GM12874 (cell line): ENCODE data around the gene TGFBR2.
A peak's percentile ranks its signal among the peaks of the same experiment; 100 is the strongest.

Source experiments
- TF ChIP-seq, protein P1 (sequence below): IDR thresholded peaks from 2 replicates; pipeline ENCODE4 v1.5.1; 2011; ENCODE audit warnings: low read depth, mild to moderate bottlenecking, control low read depth, low read length, moderate library complexity; ENCODE audit not compliant: insufficient read depth

TGFBR2 gene

DNA sequence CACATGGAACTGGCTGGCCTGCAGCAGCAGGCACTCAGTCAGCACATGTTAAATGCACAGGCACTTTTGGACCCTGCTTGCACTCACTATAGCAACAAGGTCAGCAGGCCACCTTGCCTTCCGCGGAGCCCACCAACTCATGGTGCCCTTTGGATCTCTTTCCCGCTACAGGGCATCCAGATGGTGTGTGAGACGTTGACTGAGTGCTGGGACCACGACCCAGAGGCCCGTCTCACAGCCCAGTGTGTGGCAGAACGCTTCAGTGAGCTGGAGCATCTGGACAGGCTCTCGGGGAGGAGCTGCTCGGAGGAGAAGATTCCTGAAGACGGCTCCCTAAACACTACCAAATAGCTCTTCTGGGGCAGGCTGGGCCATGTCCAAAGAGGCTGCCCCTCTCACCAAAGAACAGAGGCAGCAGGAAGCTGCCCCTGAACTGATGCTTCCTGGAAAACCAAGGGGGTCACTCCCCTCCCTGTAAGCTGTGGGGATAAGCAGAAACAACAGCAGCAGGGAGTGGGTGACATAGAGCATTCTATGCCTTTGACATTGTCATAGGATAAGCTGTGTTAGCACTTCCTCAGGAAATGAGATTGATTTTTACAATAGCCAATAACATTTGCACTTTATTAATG, 85.0 kb downstream of the TGFBR2 start:
- TF ChIP-seq, protein P1, sequence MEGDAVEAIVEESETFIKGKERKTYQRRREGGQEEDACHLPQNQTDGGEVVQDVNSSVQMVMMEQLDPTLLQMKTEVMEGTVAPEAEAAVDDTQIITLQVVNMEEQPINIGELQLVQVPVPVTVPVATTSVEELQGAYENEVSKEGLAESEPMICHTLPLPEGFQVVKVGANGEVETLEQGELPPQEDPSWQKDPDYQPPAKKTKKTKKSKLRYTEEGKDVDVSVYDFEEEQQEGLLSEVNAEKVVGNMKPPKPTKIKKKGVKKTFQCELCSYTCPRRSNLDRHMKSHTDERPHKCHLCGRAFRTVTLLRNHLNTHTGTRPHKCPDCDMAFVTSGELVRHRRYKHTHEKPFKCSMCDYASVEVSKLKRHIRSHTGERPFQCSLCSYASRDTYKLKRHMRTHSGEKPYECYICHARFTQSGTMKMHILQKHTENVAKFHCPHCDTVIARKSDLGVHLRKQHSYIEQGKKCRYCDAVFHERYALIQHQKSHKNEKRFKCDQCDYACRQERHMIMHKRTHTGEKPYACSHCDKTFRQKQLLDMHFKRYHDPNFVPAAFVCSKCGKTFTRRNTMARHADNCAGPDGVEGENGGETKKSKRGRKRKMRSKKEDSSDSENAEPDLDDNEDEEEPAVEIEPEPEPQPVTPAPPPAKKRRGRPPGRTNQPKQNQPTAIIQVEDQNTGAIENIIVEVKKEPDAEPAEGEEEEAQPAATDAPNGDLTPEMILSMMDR: no peak

DNA sequence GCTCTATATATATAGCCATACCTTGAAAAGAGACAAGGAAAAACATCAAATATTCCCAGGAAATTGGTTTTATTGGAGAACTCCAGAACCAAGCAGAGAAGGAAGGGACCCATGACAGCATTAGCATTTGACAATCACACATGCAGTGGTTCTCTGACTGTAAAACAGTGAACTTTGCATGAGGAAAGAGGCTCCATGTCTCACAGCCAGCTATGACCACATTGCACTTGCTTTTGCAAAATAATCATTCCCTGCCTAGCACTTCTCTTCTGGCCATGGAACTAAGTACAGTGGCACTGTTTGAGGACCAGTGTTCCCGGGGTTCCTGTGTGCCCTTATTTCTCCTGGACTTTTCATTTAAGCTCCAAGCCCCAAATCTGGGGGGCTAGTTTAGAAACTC, 85.5 kb downstream of the TGFBR2 start:
- TF ChIP-seq, protein P1: no peak

DNA sequence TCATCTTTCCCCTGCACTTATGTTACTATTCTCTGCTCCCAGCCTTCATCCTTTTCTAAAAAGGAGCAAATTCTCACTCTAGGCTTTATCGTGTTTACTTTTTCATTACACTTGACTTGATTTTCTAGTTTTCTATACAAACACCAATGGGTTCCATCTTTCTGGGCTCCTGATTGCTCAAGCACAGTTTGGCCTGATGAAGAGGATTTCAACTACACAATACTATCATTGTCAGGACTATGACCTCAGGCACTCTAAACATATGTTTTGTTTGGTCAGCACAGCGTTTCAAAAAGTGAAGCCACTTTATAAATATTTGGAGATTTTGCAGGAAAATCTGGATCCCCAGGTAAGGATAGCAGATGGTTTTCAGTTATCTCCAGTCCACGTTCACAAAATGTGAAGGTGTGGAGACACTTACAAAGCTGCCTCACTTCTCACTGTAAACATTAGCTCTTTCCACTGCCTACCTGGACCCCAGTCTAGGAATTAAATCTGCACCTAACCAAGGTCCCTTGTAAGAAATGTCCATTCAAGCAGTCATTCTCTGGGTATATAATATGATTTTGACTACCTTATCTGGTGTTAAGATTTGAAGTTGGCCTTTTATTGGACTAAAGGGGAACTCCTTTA, 86.2 kb downstream of the TGFBR2 start:
- TF ChIP-seq, protein P1: no peak

DNA sequence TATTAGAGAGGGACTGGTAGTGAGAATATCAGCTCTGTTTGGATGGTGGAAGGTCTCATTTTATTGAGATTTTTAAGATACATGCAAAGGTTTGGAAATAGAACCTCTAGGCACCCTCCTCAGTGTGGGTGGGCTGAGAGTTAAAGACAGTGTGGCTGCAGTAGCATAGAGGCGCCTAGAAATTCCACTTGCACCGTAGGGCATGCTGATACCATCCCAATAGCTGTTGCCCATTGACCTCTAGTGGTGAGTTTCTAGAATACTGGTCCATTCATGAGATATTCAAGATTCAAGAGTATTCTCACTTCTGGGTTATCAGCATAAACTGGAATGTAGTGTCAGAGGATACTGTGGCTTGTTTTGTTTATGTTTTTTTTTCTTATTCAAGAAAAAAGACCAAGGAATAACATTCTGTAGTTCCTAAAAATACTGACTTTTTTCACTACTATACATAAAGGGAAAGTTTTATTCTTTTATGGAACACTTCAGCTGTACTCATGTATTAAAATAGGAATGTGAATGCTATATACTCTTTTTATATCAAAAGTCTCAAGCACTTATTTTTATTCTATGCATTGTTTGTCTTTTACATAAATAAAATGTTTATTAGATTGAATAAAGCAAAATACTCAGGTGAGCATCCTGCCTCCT, 87.2 kb downstream of the TGFBR2 start:
- TF ChIP-seq, protein P1: peak; percentile 69

DNA sequence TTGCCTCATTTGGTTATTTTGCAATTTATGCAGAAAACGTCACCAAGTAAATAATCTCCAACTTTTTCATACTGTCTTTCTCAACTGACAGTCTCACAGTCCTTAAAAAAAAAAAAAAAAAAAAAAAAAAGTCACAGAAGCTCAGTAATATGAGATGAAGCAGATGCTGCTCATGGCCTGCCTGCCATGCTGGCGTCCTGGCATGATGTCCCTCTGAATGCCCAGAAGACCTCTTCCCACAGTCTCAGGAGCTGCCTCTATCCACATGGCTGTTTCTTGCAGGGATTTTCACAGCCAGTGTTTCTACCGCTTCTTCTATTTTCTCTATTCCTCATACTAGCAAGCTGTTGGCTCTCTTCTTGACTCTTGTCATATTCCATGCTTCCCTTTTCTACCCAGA, 87.7 kb downstream of the TGFBR2 start:
- TF ChIP-seq, protein P1: no peak

DNA sequence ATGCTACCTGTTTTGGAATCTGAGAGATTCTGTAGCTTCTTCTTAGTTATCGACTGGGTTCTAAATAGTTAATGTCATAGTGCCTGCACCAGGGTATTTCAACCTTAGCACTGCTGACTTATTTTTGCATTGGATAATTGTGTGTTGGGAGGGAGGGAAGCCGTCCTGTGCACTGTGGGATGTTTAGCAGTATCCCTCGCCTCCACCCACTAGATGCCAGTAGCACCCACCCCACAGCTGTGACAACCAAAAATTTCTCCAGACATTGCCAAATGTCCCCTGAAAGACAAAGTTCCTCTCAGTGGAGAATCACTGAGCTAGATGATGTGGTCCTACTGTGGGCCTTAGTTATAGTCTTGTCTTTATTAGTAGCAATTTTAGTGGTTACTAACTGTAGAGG, 88.3 kb downstream of the TGFBR2 start:
- TF ChIP-seq, protein P1: no peak

DNA sequence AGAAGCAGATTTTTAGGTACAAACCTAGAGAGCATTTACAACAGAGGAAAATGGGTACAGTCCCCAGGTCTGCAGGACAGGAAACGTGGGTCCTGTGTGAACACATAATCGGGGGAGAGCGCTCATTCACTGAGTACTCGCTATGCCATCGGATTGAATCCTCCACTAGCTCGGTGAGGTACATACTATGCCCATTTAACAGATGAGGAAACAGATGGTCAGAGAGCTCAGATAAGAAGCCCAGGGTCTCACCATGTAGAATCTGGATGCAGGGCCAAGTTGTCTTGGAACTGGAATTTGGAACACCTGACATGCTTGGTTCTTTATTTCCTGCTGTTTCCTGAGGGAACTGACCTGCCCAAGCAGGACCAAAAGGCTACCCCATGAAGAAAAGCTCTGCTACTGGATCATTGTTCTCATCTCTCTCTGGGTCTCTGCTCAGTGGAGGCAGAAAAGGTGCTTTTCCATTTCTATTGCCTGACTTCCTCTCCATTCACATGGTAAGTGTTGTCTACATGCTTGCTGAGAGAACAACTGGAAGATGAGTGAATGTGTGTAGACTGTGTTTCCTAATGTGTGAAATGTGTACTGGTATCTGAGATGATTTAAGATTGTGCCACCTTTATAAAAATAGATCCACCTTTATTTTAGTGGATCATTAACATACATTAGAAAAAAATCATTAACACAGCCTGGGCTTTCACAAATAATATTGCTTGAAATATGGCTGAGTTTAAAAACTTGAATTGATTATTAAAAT, 89.1 kb downstream of the TGFBR2 start:
- TF ChIP-seq, protein P1: no peak
